CD4-positive, alpha-beta T cell (primary cell): ENCODE measurements around the gene ARHGAP42. TPM values are rescaled to one million over a fixed set of nuclear protein-coding genes. Genes with fewer than 3 reads are reported as not detected.

Experiments
- ATAC-seq: fragments of 200-7000 bp; cut with Tn5 transposase; one replicate; pipeline ENCODE4 v1.10.0; 2022; ENCODE audit warnings: mild to moderate bottlenecking; ENCODE audit not compliant: poor library complexity
- CTCF ChIA-PET: fragments of 350-600 bp; sonication (Branson Sonifier 250); formaldehyde crosslinking; loops from one replicate; lab custom pipeline; 2021; ENCODE audit warnings: antibody characterized with exemption, inconsistent platforms; lab: Charles Lee
- POLR2A ChIA-PET: fragments of 350-600 bp; sonication (Branson Sonifier 250); formaldehyde crosslinking; loops from one replicate; lab custom pipeline; 2021; ENCODE audit warnings: antibody characterized with exemption, inconsistent platforms; lab: Charles Lee
- DNase-seq, 14 experiments: peaks; one replicate each; pipeline ENCODE4 v3.0.0-alpha.2; 2013 to 2020; ENCODE audit warnings: mixed read lengths in 2 of 14
- H3K27ac ChIP-seq, 2 donors: one replicate each; pipeline versions ENCODE4 v1.5.1 to v1.7.0; 2013; ENCODE audit warnings: low read length in 2 of 2, low read depth in 1 of 2, mild to moderate bottlenecking in 1 of 2
- H3K27me3 ChIP-seq, 2 experiments: 1 replicate in 1 of 2; 2 replicates in 1 of 2; pipeline versions ENCODE4 v1.6.1 to v1.7.0; 2013; ENCODE audit warnings: low read length in 2 of 2, control low read depth in 1 of 2, mild to moderate bottlenecking in 1 of 2, moderate library complexity in 1 of 2; ENCODE audit not compliant: insufficient read depth in 2 of 2, control insufficient read depth in 1 of 2
- H3K36me3 ChIP-seq: one replicate; pipeline ENCODE4 v1.6.1; 2013; ENCODE audit warnings: low read length, control low read depth; ENCODE audit not compliant: insufficient read depth
- H3K4me1 ChIP-seq: one replicate; pipeline ENCODE4 v1.6.1; 2013; ENCODE audit warnings: low read length, control low read depth; ENCODE audit not compliant: insufficient read depth
- H3K4me3 ChIP-seq: one replicate; pipeline ENCODE4 v1.5.1; 2013; ENCODE audit warnings: mild to moderate bottlenecking, low read length, moderate library complexity
- H3K9me3 ChIP-seq, 2 experiments: 1 replicate in 1 of 2; 2 replicates in 1 of 2; pipeline versions ENCODE4 v1.6.1 to v1.7.0; 2013; ENCODE audit warnings: low read length in 2 of 2, mild to moderate bottlenecking in 2 of 2, control low read depth in 1 of 2, moderate library complexity in 1 of 2; ENCODE audit not compliant: control insufficient read depth in 1 of 2, insufficient read depth in 1 of 2
- H3K27ac Mint-ChIP-seq: one replicate; pipeline ENCODE4 v1.8.0; 2020; ENCODE audit warnings: mixed read lengths
- H3K27me3 Mint-ChIP-seq: one replicate; pipeline ENCODE4 v1.8.0; 2021; ENCODE audit warnings: mixed read lengths
- H3K36me3 Mint-ChIP-seq: one replicate; pipeline ENCODE4 v1.8.0; 2021; ENCODE audit warnings: low read depth, mixed read lengths
- H3K4me1 Mint-ChIP-seq: one replicate; pipeline ENCODE4 v1.8.0; 2021; ENCODE audit warnings: low read depth, mixed read lengths
- H3K4me3 Mint-ChIP-seq: one replicate; pipeline ENCODE4 v1.8.0; 2020; ENCODE audit warnings: mild to moderate bottlenecking, mixed read lengths
- H3K9me3 Mint-ChIP-seq: one replicate; pipeline ENCODE4 v1.8.0; 2020; ENCODE audit warnings: mixed read lengths
- intact Hi-C, 2 experiments: fragments of 100-400 bp; cut with DNase I in 1 of 2; cut with micrococcal nuclease in 1 of 2; formaldehyde crosslinking; loops; one replicate each; pipeline versions ENCODE4 v1.15.1 to v1.9.0; 2023 to 2025; cut with DNase I, micrococcal nuclease
- total RNA-seq, 174 experiments: library from RNA in 2 of 174; stranded (reverse) in 2 of 174; gene quantifications; one replicate each; pipeline ENCODE4 v1.2.3 and lab custom pipeline; 2021 to 2026
- TF ChIP-seq, protein P1 (sequence below): fragments of 200-600 bp; IDR thresholded peaks from one replicate; pipeline ENCODE4 v1.8.0; 2022; ENCODE audit warnings: antibody characterized with exemption, mild to moderate bottlenecking

The ARHGAP42 gene
- total RNA-seq, 2 experiments from 2014 or later, result not detected

DNA sequence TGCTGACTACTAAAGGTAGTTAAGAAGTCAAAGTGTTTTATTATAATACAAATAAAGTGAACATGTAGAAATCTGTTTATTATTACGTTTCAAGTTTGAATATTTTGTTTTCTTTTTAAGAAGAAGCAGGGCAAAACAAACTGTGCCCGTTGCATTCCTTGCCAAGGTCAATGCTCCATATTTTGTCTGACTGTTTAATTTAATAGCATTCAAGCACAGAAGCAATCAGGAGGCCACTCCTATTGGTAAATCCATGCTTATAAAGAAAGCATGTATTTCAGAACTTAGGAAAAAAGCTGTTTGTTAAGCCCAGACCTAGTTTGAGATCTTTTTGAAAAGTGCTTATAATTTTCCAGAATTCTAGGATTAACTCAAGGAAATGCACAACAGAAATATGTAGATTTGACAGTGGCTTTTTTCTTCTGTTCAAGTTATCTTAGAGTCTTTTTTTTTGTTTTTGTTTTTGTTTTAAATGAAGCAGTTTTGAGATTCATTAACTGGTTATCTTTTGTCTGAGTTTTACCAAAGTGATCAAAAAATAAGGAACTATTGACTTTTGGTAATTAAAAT lies 51.7 kb downstream of the ARHGAP42 start:
- Histone ChIP-seq H3K4me3 (no peak overlapping the region), H3K36me3 (no peaks in the 10 kb centered on the region), H3K27ac (no peak overlapping the region), H3K27me3 (no peaks in the 10 kb centered on the region), H3K4me1 (no peaks in the 10 kb centered on the region), H3K9me3 (peaks cover 0 to 4% of the 10 kb centered on the region in 2 experiments)
- TF ChIP-seq, protein P1, sequence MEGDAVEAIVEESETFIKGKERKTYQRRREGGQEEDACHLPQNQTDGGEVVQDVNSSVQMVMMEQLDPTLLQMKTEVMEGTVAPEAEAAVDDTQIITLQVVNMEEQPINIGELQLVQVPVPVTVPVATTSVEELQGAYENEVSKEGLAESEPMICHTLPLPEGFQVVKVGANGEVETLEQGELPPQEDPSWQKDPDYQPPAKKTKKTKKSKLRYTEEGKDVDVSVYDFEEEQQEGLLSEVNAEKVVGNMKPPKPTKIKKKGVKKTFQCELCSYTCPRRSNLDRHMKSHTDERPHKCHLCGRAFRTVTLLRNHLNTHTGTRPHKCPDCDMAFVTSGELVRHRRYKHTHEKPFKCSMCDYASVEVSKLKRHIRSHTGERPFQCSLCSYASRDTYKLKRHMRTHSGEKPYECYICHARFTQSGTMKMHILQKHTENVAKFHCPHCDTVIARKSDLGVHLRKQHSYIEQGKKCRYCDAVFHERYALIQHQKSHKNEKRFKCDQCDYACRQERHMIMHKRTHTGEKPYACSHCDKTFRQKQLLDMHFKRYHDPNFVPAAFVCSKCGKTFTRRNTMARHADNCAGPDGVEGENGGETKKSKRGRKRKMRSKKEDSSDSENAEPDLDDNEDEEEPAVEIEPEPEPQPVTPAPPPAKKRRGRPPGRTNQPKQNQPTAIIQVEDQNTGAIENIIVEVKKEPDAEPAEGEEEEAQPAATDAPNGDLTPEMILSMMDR, result no peak
- intact Hi-C loops, result no loop called here
- ChIA-PET CTCF (no interaction called here), POLR2A (no interaction called here)
- DNase-seq (no peak), ATAC-seq (no peak)
- no peaks in the 10 kb centered on the region for H3K4me1 Mint-ChIP-seq
- no peaks in the 10 kb centered on the region for H3K9me3 Mint-ChIP-seq
- no peak overlapping the region for H3K27ac Mint-ChIP-seq
- no peak overlapping the region for H3K4me3 Mint-ChIP-seq
- H3K27me3 Mint-ChIP-seq, result no peaks in the 10 kb centered on the region
- no peaks in the 10 kb centered on the region for H3K36me3 Mint-ChIP-seq

DNA sequence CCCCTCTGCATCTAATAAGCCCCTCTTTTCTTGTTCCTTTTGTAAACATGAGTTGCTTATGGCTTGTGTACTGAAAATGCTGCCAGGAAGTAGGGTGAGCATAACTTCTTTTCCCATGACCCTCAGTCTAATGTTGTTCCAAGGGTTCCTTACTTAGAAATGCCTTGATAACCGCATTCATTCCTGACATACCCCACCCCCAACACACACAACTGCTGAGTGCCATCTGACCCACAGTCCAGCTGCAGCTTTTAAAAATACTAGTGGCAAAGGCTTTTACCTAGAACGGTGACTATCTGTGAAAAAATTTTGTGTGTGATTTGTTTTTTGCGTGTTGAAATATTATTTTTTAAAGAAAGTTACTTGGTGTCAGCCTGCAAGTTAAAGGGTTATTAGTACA lies 52.6 kb downstream of the ARHGAP42 start:
- CTCF ChIA-PET, result no interaction called here

DNA sequence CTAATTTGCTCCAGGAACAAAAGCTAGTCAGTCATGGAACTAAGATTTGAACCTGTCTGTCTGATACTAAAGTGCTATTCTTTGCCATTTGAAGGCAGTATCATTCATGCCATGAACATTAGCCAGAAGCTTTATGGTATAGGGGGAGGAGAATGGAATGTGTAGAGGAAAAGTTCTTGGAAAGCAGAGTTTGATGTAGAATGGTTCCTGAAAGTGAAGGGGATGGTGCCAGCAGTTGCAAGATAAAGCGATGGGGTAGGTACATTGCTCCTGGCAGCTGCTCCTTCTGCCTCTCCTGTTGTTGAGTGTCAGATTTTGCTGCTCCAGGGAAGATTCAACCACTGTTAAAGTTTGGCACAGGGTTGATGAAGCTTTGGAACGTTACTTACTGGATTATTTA lies 53.4 kb downstream of the ARHGAP42 start:
- H3K36me3 ChIP-seq, result no peaks in the 10 kb centered on the region
- no peaks in the 10 kb centered on the region for H3K27me3 Mint-ChIP-seq
- H3K27me3 ChIP-seq, result no peaks in the 10 kb centered on the region
- TF ChIP-seq, protein P1, result no peak
- H3K9me3 ChIP-seq, result peaks cover 0 to 8% of the 10 kb centered on the region in 2 experiments
- ChIA-PET POLR2A (no interaction called here), CTCF (no interaction called here)
- no peak overlapping the region for H3K4me3 Mint-ChIP-seq
- no peak overlapping the region for H3K27ac Mint-ChIP-seq
- ATAC-seq (no peak), DNase-seq (no peak)
- intact Hi-C loops, result no loop called here
- H3K4me1 Mint-ChIP-seq, result no peaks in the 10 kb centered on the region
- no peaks in the 10 kb centered on the region for H3K9me3 Mint-ChIP-seq
- no peak overlapping the region for H3K4me3 ChIP-seq
- H3K36me3 Mint-ChIP-seq, result no peaks in the 10 kb centered on the region
- H3K4me1 ChIP-seq, result no peaks in the 10 kb centered on the region
- no peak overlapping the region for H3K27ac ChIP-seq

More for the DNA sequence above, 52.6 kb downstream of the ARHGAP42 start:
- Mint-ChIP-seq H3K27ac (no peak overlapping the region), H3K27me3 (no peaks in the 10 kb centered on the region), H3K4me1 (no peaks in the 10 kb centered on the region), H3K36me3 (no peaks in the 10 kb centered on the region), H3K9me3 (no peaks in the 10 kb centered on the region), H3K4me3 (no peak overlapping the region)
- TF ChIP-seq, protein P1, result no peak
- H3K4me1 ChIP-seq, result no peaks in the 10 kb centered on the region
- no peak for ATAC-seq
- no peaks in the 10 kb centered on the region for H3K27me3 ChIP-seq
- H3K36me3 ChIP-seq, result no peaks in the 10 kb centered on the region
- no peak for DNase-seq
- intact Hi-C loops, result no loop called here
- peaks cover 0 to 5% of the 10 kb centered on the region in 2 experiments for H3K9me3 ChIP-seq
- H3K27ac ChIP-seq, result no peak overlapping the region
- no peak overlapping the region for H3K4me3 ChIP-seq
- POLR2A ChIA-PET, result no interaction called here
